Adipocyte (in vitro differentiated cells): ENCODE data around the gene TMEM150C.

Source experiments
- DNase-seq: peaks from one replicate; pipeline ENCODE4 v3.0.0-alpha.2; 2015; ENCODE audit warnings: low read depth
- H3K27me3 ChIP-seq: replicated peaks from 2 replicates; pipeline ENCODE4 v1.7.0; 2013; ENCODE audit warnings: mild to moderate bottlenecking, low read length, moderate library complexity; ENCODE audit not compliant: control insufficient read depth, insufficient read depth
- H3K36me3 ChIP-seq: 2 replicates; pipeline ENCODE4 v1.7.0; 2013; ENCODE audit warnings: low read length, mild to moderate bottlenecking, moderate library complexity; ENCODE audit not compliant: control insufficient read depth, insufficient read depth, severe bottlenecking
- H3K4me1 ChIP-seq: 2 replicates; pipeline ENCODE4 v1.7.0; 2013; ENCODE audit warnings: mild to moderate bottlenecking, low read length, moderate library complexity; ENCODE audit not compliant: control insufficient read depth, insufficient read depth
- H3K4me3 ChIP-seq: 2 replicates; pipeline ENCODE4 v1.7.0; 2013; ENCODE audit warnings: mild to moderate bottlenecking, low read length, moderate library complexity
- H3K9ac ChIP-seq: 2 replicates; pipeline ENCODE4 v1.7.0; 2013; ENCODE audit warnings: mild to moderate bottlenecking, low read length, moderate library complexity
- H3K9me3 ChIP-seq: 2 replicates; pipeline ENCODE4 v1.7.0; 2013; ENCODE audit warnings: mild to moderate bottlenecking, low read length, moderate library complexity; ENCODE audit not compliant: control insufficient read depth

Gene TMEM150C

GRCh38 chr4:82513382-82513781 is 48.4 kb downstream of the TMEM150C start:
- no peak for DNase-seq
- Histone ChIP-seq H3K4me1 (peaks cover 7% of the 10 kb centered on the region), H3K4me3 (no peak overlapping the region), H3K9me3 (no peaks in the 10 kb centered on the region), H3K9ac (no peak overlapping the region), H3K27me3 (no peaks in the 10 kb centered on the region), H3K36me3 (no peaks in the 10 kb centered on the region)

- Histone ChIP-seq H3K27me3 (no peaks in the 10 kb centered on the region), H3K9ac (no peak overlapping the region), H3K4me1 (no peaks in the 10 kb centered on the region), H3K36me3 (no peaks in the 10 kb centered on the region), H3K4me3 (no peak overlapping the region), H3K9me3 (no peaks in the 10 kb centered on the region)
- DNase-seq = no peak
Observed at GRCh38 chr4:82510216-82510615, 51.6 kb downstream of the TMEM150C start.

- Histone ChIP-seq H3K4me3 (no peak overlapping the region), H3K9ac (no peak overlapping the region), H3K27me3 (no peaks in the 10 kb centered on the region), H3K9me3 (no peaks in the 10 kb centered on the region), H3K36me3 (no peaks in the 10 kb centered on the region), H3K4me1 (no peaks in the 10 kb centered on the region)
- no peak for DNase-seq
Observed at GRCh38 chr4:82508806-82509428, 52.9 kb downstream of the TMEM150C start.

DNA sequence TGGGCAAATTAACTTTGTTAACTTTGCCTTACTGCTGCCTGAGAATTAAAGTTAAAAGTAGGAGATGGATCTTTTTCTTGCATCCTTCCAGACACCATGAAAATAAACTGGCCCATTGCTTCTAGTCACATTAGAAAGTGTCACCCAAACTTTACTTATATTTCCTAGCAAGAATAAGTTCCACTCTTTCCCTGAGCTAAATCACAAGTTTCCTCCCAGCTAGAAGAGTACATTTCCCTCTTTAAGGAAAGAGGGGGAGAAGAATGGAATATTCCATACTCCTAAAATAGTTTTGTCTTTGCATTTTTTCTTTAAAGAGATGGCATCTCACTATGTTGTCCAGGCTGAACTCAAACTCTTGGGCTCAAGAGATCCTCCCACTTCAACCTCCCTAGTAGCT is 53.8 kb downstream of the TMEM150C start:
- Histone ChIP-seq H3K4me1 (no peaks in the 10 kb centered on the region), H3K4me3 (no peak overlapping the region), H3K9me3 (no peaks in the 10 kb centered on the region), H3K36me3 (no peaks in the 10 kb centered on the region), H3K27me3 (no peaks in the 10 kb centered on the region), H3K9ac (no peak overlapping the region)
- no peak for DNase-seq

GRCh38 chr4:82501154-82501442 is 60.7 kb downstream of the TMEM150C start:
- H3K4me3 ChIP-seq = no peak overlapping the region
- no peaks in the 10 kb centered on the region for H3K36me3 ChIP-seq
- H3K9me3 ChIP-seq = no peaks in the 10 kb centered on the region

DNA sequence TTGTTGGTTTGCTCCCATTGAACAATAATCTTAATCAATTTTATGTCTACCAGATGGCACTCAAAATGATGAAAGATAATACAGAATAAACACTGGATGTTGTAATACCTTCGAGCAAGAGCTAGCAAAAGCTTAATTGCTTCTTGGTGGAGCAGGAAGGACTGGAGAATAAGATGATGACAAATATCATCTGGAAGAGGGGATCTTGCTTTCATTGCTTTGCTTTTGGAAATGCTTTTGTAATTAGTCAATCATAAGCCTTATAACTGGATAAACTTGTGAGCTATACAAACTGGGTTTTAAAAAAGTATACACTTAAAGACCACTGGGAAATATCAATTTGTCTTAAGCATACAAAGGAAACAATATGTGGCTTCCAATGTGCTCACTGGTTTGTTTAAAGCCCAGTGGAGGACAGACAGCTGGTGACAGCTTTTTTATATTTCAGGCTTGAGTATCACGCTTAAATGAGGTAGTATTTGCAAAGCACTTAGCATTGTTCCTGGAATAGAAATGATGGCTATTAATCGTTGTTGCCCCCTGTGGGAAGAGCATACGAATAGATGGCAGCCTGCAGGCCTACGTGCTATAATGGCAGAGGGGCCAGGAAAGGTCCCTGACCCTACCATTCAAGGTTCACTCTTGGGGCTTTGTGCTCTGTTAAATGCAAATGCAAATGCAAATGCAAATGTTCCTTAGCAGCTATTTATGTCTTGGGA is 61.2 kb downstream of the TMEM150C start:
- peak; percentile 69 for DNase-seq
- Histone ChIP-seq H3K9ac (no peak overlapping the region), H3K4me1 (peaks cover 12% of the 10 kb centered on the region), H3K36me3 (no peaks in the 10 kb centered on the region), H3K4me3 (no peak overlapping the region), H3K9me3 (no peaks in the 10 kb centered on the region), H3K27me3 (no peaks in the 10 kb centered on the region)

More at GRCh38 chr4:82501154-82501442, 60.7 kb downstream of the TMEM150C start:
- no peaks in the 10 kb centered on the region for H3K27me3 ChIP-seq
- H3K9ac ChIP-seq = no peak overlapping the region
- peaks cover 12% of the 10 kb centered on the region for H3K4me1 ChIP-seq
- no peak for DNase-seq

GRCh38 chr4:82499738-82500434 is 61.9 kb downstream of the TMEM150C start:
- peaks cover 12% of the 10 kb centered on the region for H3K4me1 ChIP-seq
- H3K36me3 ChIP-seq = no peaks in the 10 kb centered on the region
- DNase-seq = peak; percentile 4
- H3K9me3 ChIP-seq = no peaks in the 10 kb centered on the region
- H3K9ac ChIP-seq = no peak overlapping the region
- H3K4me3 ChIP-seq = no peak overlapping the region
- no peaks in the 10 kb centered on the region for H3K27me3 ChIP-seq

DNA sequence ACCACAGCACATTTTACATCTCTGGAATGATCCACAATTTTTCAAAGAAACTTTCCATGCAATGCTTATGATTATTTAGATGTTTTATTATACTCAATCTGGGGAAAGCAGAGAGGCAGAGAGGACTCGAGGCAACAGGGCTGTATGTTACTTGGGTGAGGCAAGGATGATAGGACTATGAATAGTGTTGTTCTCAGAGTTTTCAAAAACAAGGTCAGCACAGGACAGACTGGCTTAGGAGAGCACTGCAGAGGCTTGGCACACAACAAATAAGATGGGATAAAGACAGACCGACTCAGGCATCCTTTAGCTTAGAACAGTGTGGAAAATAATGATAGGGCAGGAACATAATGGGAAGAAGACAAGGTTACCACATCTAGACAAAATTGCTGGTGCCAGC is 65.4 kb downstream of the TMEM150C start:
- Histone ChIP-seq H3K9me3 (no peaks in the 10 kb centered on the region), H3K4me3 (no peak overlapping the region), H3K4me1 (peaks cover 15% of the 10 kb centered on the region), H3K9ac (no peak overlapping the region), H3K27me3 (no peaks in the 10 kb centered on the region), H3K36me3 (no peaks in the 10 kb centered on the region)
- no peak for DNase-seq

DNA sequence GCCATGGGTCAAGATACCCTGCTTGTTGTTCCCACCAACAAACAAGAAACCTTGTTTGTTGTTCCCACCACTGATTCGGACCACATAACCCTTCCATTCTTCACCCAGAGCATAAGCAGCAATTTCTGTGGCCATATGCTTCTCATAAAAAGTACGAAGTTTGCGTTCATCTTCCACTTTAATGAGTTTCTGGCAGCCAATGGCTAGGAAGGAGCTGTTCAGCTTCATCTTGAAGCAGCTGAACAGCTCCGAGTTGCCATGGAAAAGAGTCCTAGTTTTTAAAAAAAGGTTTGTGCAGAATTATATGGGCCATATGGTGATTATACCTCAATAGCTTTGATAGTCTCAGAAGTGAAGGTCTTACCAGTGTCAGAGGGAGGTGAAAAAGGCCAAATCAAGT is 66.1 kb downstream of the TMEM150C start:
- no peaks in the 10 kb centered on the region for H3K36me3 ChIP-seq

DNA sequence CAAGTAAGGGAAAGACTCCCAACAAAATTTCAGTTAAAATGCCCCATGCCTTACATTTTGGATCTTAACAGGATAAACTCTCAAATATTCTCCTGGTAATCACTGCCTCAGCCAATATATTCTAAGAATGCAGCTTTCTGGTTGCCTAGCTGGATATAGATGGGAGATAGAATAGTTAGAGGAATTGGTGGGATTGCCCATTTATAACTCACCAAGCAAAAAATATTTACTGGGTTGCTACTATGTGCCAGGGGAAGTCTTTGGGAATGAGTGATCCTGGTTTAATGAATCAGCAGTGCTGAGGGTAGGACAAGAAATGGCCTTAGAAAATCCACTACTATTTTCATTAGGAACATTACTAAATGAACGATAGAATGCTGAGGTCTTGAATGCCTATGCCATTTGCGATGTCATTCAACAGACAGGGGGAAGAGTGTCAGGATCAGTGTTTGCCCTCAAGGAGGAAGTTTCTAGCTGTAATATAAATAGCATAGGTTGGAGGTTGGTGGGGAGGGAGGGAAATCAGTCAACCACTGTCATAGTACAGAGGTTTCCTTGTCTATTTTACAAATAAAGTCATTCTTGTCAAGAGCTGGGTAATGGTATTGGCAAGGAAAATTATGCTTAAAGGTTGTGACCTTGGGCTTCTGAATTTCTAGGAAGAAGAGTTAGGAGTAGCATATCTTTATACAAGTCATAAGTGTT is 67.9 kb downstream of the TMEM150C start:
- Histone ChIP-seq H3K4me3 (no peak overlapping the region), H3K27me3 (no peaks in the 10 kb centered on the region), H3K36me3 (no peaks in the 10 kb centered on the region), H3K4me1 (peaks cover 3% of the 10 kb centered on the region), H3K9ac (no peak overlapping the region), H3K9me3 (no peaks in the 10 kb centered on the region)
- peak; percentile 14 for DNase-seq

More for the DNA sequence above, 66.1 kb downstream of the TMEM150C start:
- Histone ChIP-seq H3K9ac (no peak overlapping the region), H3K4me1 (peaks cover 13% of the 10 kb centered on the region), H3K4me3 (no peak overlapping the region), H3K9me3 (no peaks in the 10 kb centered on the region), H3K27me3 (no peaks in the 10 kb centered on the region)
- DNase-seq = no peak

- H3K9ac ChIP-seq = no peak overlapping the region
- no peaks in the 10 kb centered on the region for H3K9me3 ChIP-seq
- DNase-seq = no peak
- H3K36me3 ChIP-seq = no peaks in the 10 kb centered on the region
- peaks cover 3% of the 10 kb centered on the region for H3K4me1 ChIP-seq
- H3K27me3 ChIP-seq = no peaks in the 10 kb centered on the region
- no peak overlapping the region for H3K4me3 ChIP-seq
Observed at GRCh38 chr4:82491251-82491960, 70.4 kb downstream of the TMEM150C start.
